GM06990 (cell line): ENCODE measurements around the gene TPRKB.
A peak's percentile ranks its signal among the peaks of the same experiment; 100 is the strongest.
"Not testable (repeated sequence)": the region's sequence is repeated elsewhere in the genome, so short reads cannot be mapped to it uniquely, and the experiment has no call there.

ENCODE experiments used
- DNase-seq: peaks from one replicate; pipeline ENCODE4 v3.0.0-alpha.2; 2011; ENCODE audit not compliant: insufficient read length; ENCODE audit errors: extremely low read depth
- H3K27me3 ChIP-seq: replicated peaks from 2 replicates; pipeline ENCODE4 v1.6.0; 2011; ENCODE audit warnings: low read length; ENCODE audit not compliant: control insufficient read depth, insufficient read depth
- H3K36me3 ChIP-seq: 2 replicates; pipeline ENCODE4 v1.5.1; 2011; ENCODE audit warnings: low read length; ENCODE audit not compliant: control insufficient read depth, insufficient read depth
- H3K4me3 ChIP-seq: replicated peaks from 2 replicates; pipeline ENCODE4 v1.5.1; 2011; ENCODE audit warnings: low read depth, mild to moderate bottlenecking, control low read depth, low read length
- CTCF ChIP-seq: IDR thresholded peaks from 2 replicates; pipeline ENCODE4 v1.5.1; 2011; ENCODE audit warnings: low read length, control low read depth, mild to moderate bottlenecking, inconsistent platforms; ENCODE audit not compliant: insufficient read depth, poor library complexity, severe bottlenecking

The TPRKB gene

GRCh38 chr2:73690372-73691088 lies 46.6 kb downstream of the TPRKB start:
- not testable (repeated sequence) for DNase-seq, H3K36me3 ChIP-seq, H3K4me3 ChIP-seq, H3K27me3 ChIP-seq
- peak; percentile 62 for TF ChIP-seq CTCF

- H3K27me3 ChIP-seq, DNase-seq, H3K36me3 ChIP-seq: not testable (repeated sequence)
These were observed 48.7 kb downstream of the TPRKB start for GRCh38 chr2:73688494-73688893.

GRCh38 chr2:73685764-73686438 lies 51.2 kb downstream of the TPRKB start:
- Histone ChIP-seq H3K27me3 (no peaks in the 10 kb centered on the region), H3K4me3 (no peak overlapping the region), H3K36me3 (no peaks in the 10 kb centered on the region)
- DNase-seq: no peak
- no peak for TF ChIP-seq CTCF

More at GRCh38 chr2:73688494-73688893, 48.7 kb downstream of the TPRKB start:
- H3K4me3 ChIP-seq: not testable (repeated sequence)

GRCh38 chr2:73684905-73685304 lies 52.2 kb downstream of the TPRKB start:
- DNase-seq, H3K4me3 ChIP-seq, H3K36me3 ChIP-seq, H3K27me3 ChIP-seq: not testable (repeated sequence)

- not testable (repeated sequence) for H3K4me3 ChIP-seq, DNase-seq, H3K36me3 ChIP-seq, H3K27me3 ChIP-seq
These were observed 52.8 kb downstream of the TPRKB start for GRCh38 chr2:73684325-73684724.

GRCh38 chr2:73679951-73680571 lies 57.1 kb downstream of the TPRKB start:
- not testable (repeated sequence) for H3K36me3 ChIP-seq, H3K27me3 ChIP-seq, H3K4me3 ChIP-seq, DNase-seq
- peak; percentile 51 for TF ChIP-seq CTCF
